Measurements from ENCODE around the gene NXPH4.

Gene NXPH4

GRCh38 chr12:57260366-57260765 is 43.8 kb downstream of the NXPH4 start:
- no peak for TF ChIP-seq JUND (IDR thresholded peaks at IDR 0.05; ENCODE audit: low read depth)
- in situ Hi-C loops (cut with HindIII; ENCODE audit: low pct_unique_long_range_greater_than_20kb, low sequenced_read_pairs) = no loop called here
- DNase-seq (ENCODE audit: low read depth in 1 of 2, low spot score in 1 of 2) = no peak

- no peak for DNase-seq (ENCODE audit: low read depth in 1 of 2, low spot score in 1 of 2)
Observed at GRCh38 chr12:57261428-57261865, 44.9 kb downstream of the NXPH4 start.

DNA sequence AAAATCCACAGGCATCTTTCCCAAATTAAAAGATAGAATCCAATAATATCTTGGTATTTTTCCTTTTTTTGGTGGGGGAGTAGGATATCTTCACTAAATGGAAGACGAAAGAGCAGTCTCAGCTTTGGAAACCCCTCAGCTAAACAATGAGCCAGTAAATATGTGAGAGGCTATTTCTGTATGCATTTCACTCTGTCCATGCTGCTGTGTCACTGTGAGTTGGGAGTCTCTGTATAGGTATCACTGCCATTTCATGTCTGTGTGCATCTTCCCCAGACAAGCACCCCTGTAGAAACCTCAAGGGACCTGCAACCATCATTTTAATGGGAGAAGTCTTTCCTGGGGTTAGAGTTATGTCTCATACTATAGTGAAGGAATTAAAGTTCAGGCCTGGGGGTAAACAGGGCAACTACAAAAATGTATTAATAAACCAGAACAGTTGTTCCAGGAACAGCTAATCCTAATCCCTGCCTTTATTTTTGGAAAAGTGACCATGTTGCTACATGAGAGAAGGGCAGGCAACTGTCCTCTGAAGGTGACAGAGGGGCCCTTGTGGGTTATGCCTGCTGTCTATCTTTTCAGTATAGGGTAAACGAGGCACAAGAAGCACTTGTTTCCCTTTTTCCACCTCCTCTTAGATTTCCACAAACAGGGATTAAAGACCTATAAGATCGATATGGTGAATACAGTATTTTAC is 45.7 kb downstream of the NXPH4 start:
- DNase-seq (ENCODE audit: low read depth in 1 of 2, low spot score in 1 of 2) = no peak
- in situ Hi-C loops (cut with HindIII; ENCODE audit: low pct_unique_long_range_greater_than_20kb, low sequenced_read_pairs) = no loop called here
- TF ChIP-seq JUND (IDR thresholded peaks at IDR 0.05; ENCODE audit: low read depth) = no peak

More at GRCh38 chr12:57261428-57261865, 44.9 kb downstream of the NXPH4 start:
- TF ChIP-seq JUND (IDR thresholded peaks at IDR 0.05; ENCODE audit: low read depth) = no peak
- in situ Hi-C loops (cut with HindIII; ENCODE audit: low pct_unique_long_range_greater_than_20kb, low sequenced_read_pairs) = no loop called here

DNA sequence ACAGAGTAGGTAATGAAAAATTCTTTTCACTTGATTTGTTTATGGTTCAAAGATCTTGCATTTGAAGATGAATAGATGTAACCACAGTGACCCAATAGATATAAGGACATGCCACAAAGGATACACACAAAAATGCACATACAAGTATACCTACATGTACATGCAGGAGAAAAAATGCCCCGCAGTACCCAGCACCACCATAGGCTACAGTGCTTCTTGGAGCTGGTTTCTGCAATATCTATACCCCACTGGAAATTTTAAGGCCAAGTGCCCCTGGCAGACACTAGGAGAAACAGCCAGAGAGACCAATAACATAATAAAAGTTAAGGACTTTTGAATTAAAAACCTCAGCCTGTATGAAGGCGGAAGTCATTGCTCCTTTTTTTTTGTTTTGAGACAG is 46.5 kb downstream of the NXPH4 start:
- TF ChIP-seq JUND (IDR thresholded peaks at IDR 0.05; ENCODE audit: low read depth) = no peak
- in situ Hi-C loops (cut with HindIII; ENCODE audit: low pct_unique_long_range_greater_than_20kb, low sequenced_read_pairs) = no loop called here
- no peak for DNase-seq (ENCODE audit: low read depth in 1 of 2, low spot score in 1 of 2)

DNA sequence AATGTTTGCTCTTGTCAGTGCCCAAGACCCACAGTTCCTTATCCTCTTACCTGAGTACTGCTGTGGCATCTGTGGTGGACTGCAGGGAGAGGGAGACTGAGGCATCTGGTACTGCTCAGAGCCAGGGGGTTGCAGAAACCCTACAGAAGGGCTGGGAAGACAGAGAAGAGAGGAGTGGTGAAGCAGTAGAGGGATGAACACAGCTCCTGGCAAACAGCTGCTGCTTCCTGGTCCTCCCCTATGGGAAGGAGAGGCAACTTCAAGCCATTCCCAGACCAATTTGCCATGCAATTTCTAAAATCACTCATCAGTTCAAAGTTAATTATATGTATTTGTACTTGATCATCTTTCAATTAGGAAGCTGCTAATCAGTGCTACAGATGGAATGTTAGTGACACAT is 50.1 kb downstream of the NXPH4 start:
- no peak for DNase-seq (ENCODE audit: low read depth in 1 of 2, low spot score in 1 of 2)
- no peak for TF ChIP-seq JUND (IDR thresholded peaks at IDR 0.05; ENCODE audit: low read depth)
- in situ Hi-C loops (cut with HindIII; ENCODE audit: low pct_unique_long_range_greater_than_20kb, low sequenced_read_pairs) = no loop called here

DNA sequence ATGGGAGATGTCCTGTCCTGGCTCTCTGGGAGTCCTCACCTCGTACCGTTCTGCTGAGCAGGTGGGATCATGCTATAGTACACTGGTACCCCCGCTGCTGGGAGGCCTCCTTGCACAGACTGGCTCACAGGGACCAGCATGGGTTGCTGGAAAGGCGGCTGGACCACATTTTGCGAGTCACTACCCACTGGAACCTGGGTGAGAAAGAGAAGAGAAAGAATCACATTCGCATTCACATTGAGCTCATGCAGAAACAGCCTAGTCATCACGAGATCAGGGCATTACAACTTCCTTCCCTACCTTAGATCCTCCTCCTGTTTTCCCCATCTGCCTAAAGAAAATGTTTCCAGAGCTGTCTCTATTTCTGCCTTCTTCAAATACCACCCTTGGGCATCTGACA is 51.7 kb downstream of the NXPH4 start:
- in situ Hi-C loops (cut with HindIII; ENCODE audit: low pct_unique_long_range_greater_than_20kb, low sequenced_read_pairs) = no loop called here
- no peak for TF ChIP-seq JUND (IDR thresholded peaks at IDR 0.05; ENCODE audit: low read depth)
- DNase-seq (ENCODE audit: low read depth in 1 of 2, low spot score in 1 of 2) = no peak

DNA sequence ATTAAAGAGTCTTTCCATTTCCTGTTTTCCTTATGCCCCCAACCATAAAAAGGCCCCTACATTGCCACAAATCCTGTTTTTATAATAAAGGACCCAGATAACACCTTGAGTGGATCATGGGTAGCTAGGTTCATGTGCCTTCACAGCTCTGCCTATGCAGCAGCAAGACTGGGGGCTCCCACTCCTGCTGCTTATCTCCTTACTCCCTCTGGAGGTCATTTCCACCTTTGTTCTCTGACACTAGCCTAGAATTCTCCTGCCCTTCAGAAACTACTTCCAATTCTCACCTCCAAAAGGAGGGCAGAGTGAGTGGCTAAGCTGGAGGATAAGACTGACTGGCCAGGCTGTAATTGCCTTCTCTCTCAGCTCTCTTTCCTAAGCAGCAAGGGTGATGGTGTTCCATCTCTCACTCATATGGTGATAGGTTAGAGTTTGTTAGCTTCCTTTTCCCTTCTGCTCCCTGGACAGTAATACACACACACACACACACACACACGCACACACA is 54.4 kb downstream of the NXPH4 start:
- TF ChIP-seq JUND (IDR thresholded peaks at IDR 0.05; ENCODE audit: low read depth) = no peak
- in situ Hi-C loops (cut with HindIII; ENCODE audit: low pct_unique_long_range_greater_than_20kb, low sequenced_read_pairs) = no loop called here
- no peak for DNase-seq (ENCODE audit: low read depth in 1 of 2, low spot score in 1 of 2)

DNA sequence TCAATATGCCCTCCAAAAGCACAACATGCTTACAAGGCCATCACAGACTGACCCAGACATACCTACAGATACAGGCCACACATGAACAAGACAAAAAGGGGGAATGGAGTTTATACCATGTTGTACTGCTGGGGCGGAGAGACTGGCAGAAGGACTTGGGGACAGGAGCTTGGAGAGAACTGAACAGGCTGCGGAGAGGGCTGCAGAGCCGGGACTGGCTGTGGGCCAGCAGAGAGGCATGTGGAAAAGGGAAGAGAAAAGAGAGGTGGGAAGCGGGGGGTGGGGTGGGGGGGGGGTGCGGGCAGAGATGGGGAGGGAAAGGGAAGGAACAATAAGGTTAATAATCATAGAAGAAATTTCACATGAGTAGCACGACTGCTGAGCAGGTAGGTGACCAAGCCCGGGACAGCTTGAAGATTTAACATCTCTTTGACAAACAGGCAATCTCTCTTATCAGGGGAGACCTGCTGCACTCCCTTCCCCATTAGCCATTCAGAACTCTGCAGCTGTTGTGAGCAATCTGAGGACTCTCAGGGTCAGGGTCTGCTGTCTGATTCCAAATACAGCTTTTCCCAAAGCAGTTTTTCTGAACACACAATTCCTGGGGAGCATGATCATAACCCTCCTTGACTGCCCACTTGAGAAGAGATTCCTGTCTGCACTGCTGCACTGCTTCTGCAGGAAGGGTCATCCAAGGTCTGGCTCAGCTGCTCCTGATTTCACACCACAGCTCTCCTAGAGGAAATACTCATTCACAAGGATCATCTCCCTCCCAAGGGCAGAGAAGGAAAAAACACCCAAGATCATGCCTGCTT is 56.0 kb downstream of the NXPH4 start:
- in situ Hi-C loops (cut with HindIII; ENCODE audit: low pct_unique_long_range_greater_than_20kb, low sequenced_read_pairs) = no loop called here
- no peak for TF ChIP-seq JUND (IDR thresholded peaks at IDR 0.05; ENCODE audit: low read depth)
- no peak for DNase-seq (ENCODE audit: low read depth in 1 of 2, low spot score in 1 of 2)

DNA sequence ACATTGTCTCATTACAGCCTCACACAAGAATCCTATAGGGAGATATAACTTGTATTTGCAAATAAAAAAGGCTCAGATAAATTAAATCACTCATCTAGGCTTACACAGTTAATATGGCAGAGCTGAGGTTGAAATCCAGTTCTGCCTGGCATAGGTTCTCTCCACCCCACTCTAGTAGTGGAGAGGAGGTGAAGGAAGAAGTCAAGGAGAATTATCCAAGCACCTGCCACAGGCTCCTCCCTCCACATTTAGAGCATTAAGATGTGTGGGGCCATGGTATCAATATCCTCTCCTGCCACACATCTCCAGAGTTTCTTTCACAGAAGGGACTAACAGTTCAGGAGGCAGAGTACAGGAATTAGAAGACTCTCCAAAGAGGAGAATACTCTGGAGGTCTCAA is 56.9 kb downstream of the NXPH4 start:
- no peak for DNase-seq (ENCODE audit: low read depth in 1 of 2, low spot score in 1 of 2)
- TF ChIP-seq JUND (IDR thresholded peaks at IDR 0.05; ENCODE audit: low read depth) = no peak
- in situ Hi-C loops (cut with HindIII; ENCODE audit: low pct_unique_long_range_greater_than_20kb, low sequenced_read_pairs) = no loop called here
